Memory B cell (primary cell): ENCODE measurements around the gene CTSS.

Experiments used
- ATAC-seq: fragments of 150-1000 bp; cut with Tn5 transposase; 2 replicates; pipeline ENCODE4 v1.10.0; 2021; ENCODE audit warnings: low read depth, mild to moderate bottlenecking, moderate library complexity
- DNase-seq, 2 donors: peaks; one replicate each; pipeline ENCODE4 v3.0.0; 2022; ENCODE audit warnings: low spot score in 2 of 2
- H3K27ac Mint-ChIP-seq: one replicate; pipeline ENCODE4 v1.8.0; 2022; ENCODE audit warnings: mild to moderate bottlenecking, moderate library complexity, mixed read lengths
- H3K27me3 Mint-ChIP-seq: one replicate; pipeline ENCODE4 v1.8.0; 2022; ENCODE audit warnings: mixed read lengths
- H3K36me3 Mint-ChIP-seq: one replicate; pipeline ENCODE4 v1.8.0; 2022; ENCODE audit warnings: mild to moderate bottlenecking, mixed read lengths
- H3K4me1 Mint-ChIP-seq: one replicate; pipeline ENCODE4 v1.8.0; 2022; ENCODE audit warnings: mixed read lengths
- H3K4me3 Mint-ChIP-seq: one replicate; pipeline ENCODE4 v1.8.0; 2022; ENCODE audit warnings: mild to moderate bottlenecking, moderate library complexity, mixed read lengths
- H3K9me3 Mint-ChIP-seq: one replicate; pipeline ENCODE4 v1.8.0; 2022; ENCODE audit warnings: mixed read lengths

The CTSS gene

GRCh38 chr1:150703427-150703826 lies 62.2 kb downstream of the CTSS start:
- no peaks in the 10 kb centered on the region for H3K9me3 Mint-ChIP-seq
- peaks cover 3% of the 10 kb centered on the region for H3K36me3 Mint-ChIP-seq
- no peaks in the 10 kb centered on the region for H3K4me1 Mint-ChIP-seq
- H3K27ac Mint-ChIP-seq: no peak overlapping the region
- H3K27me3 Mint-ChIP-seq: no peaks in the 10 kb centered on the region
- no peak overlapping the region for H3K4me3 Mint-ChIP-seq
- no peak for ATAC-seq
- no peak for DNase-seq

GRCh38 chr1:150696995-150697927 lies 68.3 kb downstream of the CTSS start, which contains the start of gene GOLPH3L:
TSS of gene GOLPH3L (minus strand) at chr1:150697154. CDS start at chr1:150694838, 2,316 bp downstream.
- peak within 1 kb of the TSS; percentile 91 for H3K27ac Mint-ChIP-seq
- H3K27me3 Mint-ChIP-seq: no peaks in the 10 kb centered on the region
- H3K36me3 Mint-ChIP-seq: peaks cover 4% of the 10 kb centered on the region
- peak within 1 kb of the TSS; percentile 97 for H3K4me3 Mint-ChIP-seq
- ATAC-seq (peak; percentile 98), DNase-seq (peak; percentile 62 to 76)
- no peaks in the 10 kb centered on the region for H3K9me3 Mint-ChIP-seq
- peaks cover 17% of the 10 kb centered on the region for H3K4me1 Mint-ChIP-seq

GRCh38 chr1:150696590-150696989 lies 69.0 kb downstream of the CTSS start:
- Mint-ChIP-seq H3K9me3 (no peaks in the 10 kb centered on the region), H3K36me3 (peaks cover 4% of the 10 kb centered on the region), H3K4me1 (peaks cover 17% of the 10 kb centered on the region), H3K27me3 (no peaks in the 10 kb centered on the region), H3K27ac (peak overlapping the region; percentile 91), H3K4me3 (peak overlapping the region; percentile 97)
- ATAC-seq: no peak
- no peak for DNase-seq

- peak overlapping the region; percentile 76 for H3K4me3 Mint-ChIP-seq
- peaks cover 4% of the 10 kb centered on the region for H3K36me3 Mint-ChIP-seq
- DNase-seq (no peak), ATAC-seq (no peak)
- H3K4me1 Mint-ChIP-seq: peaks cover 17% of the 10 kb centered on the region
- H3K27me3 Mint-ChIP-seq: no peaks in the 10 kb centered on the region
- peak overlapping the region; percentile 91 for H3K27ac Mint-ChIP-seq
- H3K9me3 Mint-ChIP-seq: no peaks in the 10 kb centered on the region
Observed at GRCh38 chr1:150696162-150696561, 69.4 kb downstream of the CTSS start.

- Mint-ChIP-seq H3K4me1 (peaks cover 17% of the 10 kb centered on the region), H3K9me3 (no peaks in the 10 kb centered on the region), H3K27me3 (no peaks in the 10 kb centered on the region), H3K36me3 (peaks cover 5% of the 10 kb centered on the region), H3K27ac (no peak overlapping the region), H3K4me3 (no peak overlapping the region)
- ATAC-seq: no peak
- DNase-seq: no peak
Observed at GRCh38 chr1:150695561-150695960, 70.0 kb downstream of the CTSS start.

- no peak overlapping the region for H3K27ac Mint-ChIP-seq
- H3K27me3 Mint-ChIP-seq: no peaks in the 10 kb centered on the region
- DNase-seq (no peak), ATAC-seq (no peak)
- H3K9me3 Mint-ChIP-seq: no peaks in the 10 kb centered on the region
- no peak overlapping the region for H3K4me3 Mint-ChIP-seq
- H3K4me1 Mint-ChIP-seq: peaks cover 18% of the 10 kb centered on the region
- peaks cover 9% of the 10 kb centered on the region for H3K36me3 Mint-ChIP-seq
Observed at GRCh38 chr1:150692720-150693119, 72.9 kb downstream of the CTSS start.

GRCh38 chr1:150688763-150689162 lies 76.8 kb downstream of the CTSS start:
- no peak for ATAC-seq
- no peaks in the 10 kb centered on the region for H3K9me3 Mint-ChIP-seq
- H3K27me3 Mint-ChIP-seq: no peaks in the 10 kb centered on the region
- peaks cover 7% of the 10 kb centered on the region for H3K36me3 Mint-ChIP-seq
- no peak overlapping the region for H3K4me3 Mint-ChIP-seq
- H3K27ac Mint-ChIP-seq: peak overlapping the region; percentile 26
- DNase-seq: no peak
- H3K4me1 Mint-ChIP-seq: peaks cover 10% of the 10 kb centered on the region

- Mint-ChIP-seq H3K9me3 (no peaks in the 10 kb centered on the region), H3K27ac (no peak overlapping the region), H3K36me3 (peaks cover 7% of the 10 kb centered on the region), H3K4me3 (no peak overlapping the region), H3K27me3 (no peaks in the 10 kb centered on the region), H3K4me1 (peaks cover 6% of the 10 kb centered on the region)
- no peak for DNase-seq
- no peak for ATAC-seq
Observed at GRCh38 chr1:150686275-150686674, 79.3 kb downstream of the CTSS start.

- H3K27me3 Mint-ChIP-seq: no peaks in the 10 kb centered on the region
- H3K36me3 Mint-ChIP-seq: peaks cover 5% of the 10 kb centered on the region
- peak overlapping the region; percentile 3 for H3K4me3 Mint-ChIP-seq
- H3K27ac Mint-ChIP-seq: peak overlapping the region; percentile 36
- peak in 1 of 2 donors; percentile 9 for DNase-seq
- H3K4me1 Mint-ChIP-seq: peaks cover 6% of the 10 kb centered on the region
- no peaks in the 10 kb centered on the region for H3K9me3 Mint-ChIP-seq
- ATAC-seq: peak; percentile 86
Observed at GRCh38 chr1:150683914-150684313, 81.7 kb downstream of the CTSS start.
